Stimulated activated CD4-positive, alpha-beta T cell treated with anti-CD3 and anti-CD28 coated beads, Interleukin-2, amount 100 ng/mL, for 4 hours (primary cell): ENCODE measurements around the gene LITAFD.

Experiments
- DNase-seq: peaks from one replicate; pipeline ENCODE4 v3.0.0-alpha.2; 2020; ENCODE audit warnings: low read depth

The LITAFD gene

GRCh38 chr16:8920645-8921346 lies 38.6 kb downstream of the LITAFD start:
- DNase-seq = no peak

- DNase-seq = no peak
These were observed 39.3 kb downstream of the LITAFD start for GRCh38 chr16:8921347-8921984.

GRCh38 chr16:8923199-8923598 lies 41.0 kb downstream of the LITAFD start:
- DNase-seq = no peak

- no peak for DNase-seq
These were observed 42.1 kb downstream of the LITAFD start for GRCh38 chr16:8924214-8924613.

GRCh38 chr16:8925455-8925854 lies 43.3 kb downstream of the LITAFD start:
- no peak for DNase-seq

- no peak for DNase-seq
These were observed 44.7 kb downstream of the LITAFD start for GRCh38 chr16:8926827-8927226.

- no peak for DNase-seq
These were observed 46.4 kb downstream of the LITAFD start for GRCh38 chr16:8928467-8928957.

GRCh38 chr16:8929086-8929748 lies 47.1 kb downstream of the LITAFD start:
- no peak for DNase-seq

GRCh38 chr16:8931859-8932258 lies 49.7 kb downstream of the LITAFD start:
- peak; percentile 15 for DNase-seq

GRCh38 chr16:8934601-8935000 lies 52.5 kb downstream of the LITAFD start:
- DNase-seq = no peak
